ENCODE data around the gene KLHL3.

DNA sequence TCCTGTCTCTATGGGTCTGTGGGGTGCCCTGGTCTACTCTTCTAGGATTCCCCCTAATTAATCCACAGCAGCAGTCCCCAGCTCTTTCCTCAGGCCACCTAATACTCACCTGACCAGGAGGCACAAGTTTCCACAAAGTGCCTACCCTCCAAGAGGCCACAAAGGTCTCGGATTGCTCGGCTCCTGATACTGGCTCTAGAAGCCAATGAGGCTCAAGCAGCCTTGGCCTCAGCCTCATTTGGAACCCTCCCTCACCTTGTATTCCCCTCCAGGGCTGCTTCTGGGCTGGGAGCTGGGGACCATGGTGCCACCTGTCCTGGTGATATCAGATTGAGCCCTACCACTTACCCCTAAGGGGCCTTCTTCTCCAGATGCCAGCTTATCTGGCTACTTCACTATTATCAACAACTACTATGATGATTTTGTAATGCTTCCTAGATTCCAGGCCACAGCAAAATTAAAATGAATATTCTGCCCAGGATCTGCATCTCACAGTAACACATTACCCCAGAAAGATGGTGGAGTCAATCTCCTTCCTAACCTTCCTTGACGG lies 133.1 kb downstream of the KLHL3 start:
- TF ChIP-seq POLR2A (IDR thresholded peaks at IDR 0.05) (no peak), CTCF (IDR thresholded peaks at IDR 0.05 in 4 of 5, conservative IDR thresholded peaks at IDR 0.05 in 1 of 5) (no peak)
